Ectodermal cell (in vitro differentiated cells): ENCODE data around the gene GSG1.

Source experiments
- H3K27ac ChIP-seq: 2 replicates; pipeline ENCODE4 v1.7.0; 2013; ENCODE audit warnings: mild to moderate bottlenecking, low read depth, low read length; ENCODE audit not compliant: insufficient read depth, poor library complexity, severe bottlenecking
- H3K27me3 ChIP-seq: 2 replicates; pipeline ENCODE4 v1.7.0; 2013; ENCODE audit warnings: mild to moderate bottlenecking, low read length; ENCODE audit not compliant: insufficient read depth, control insufficient read depth, poor library complexity, severe bottlenecking
- H3K36me3 ChIP-seq: one replicate; pipeline ENCODE4 v1.7.0; 2013; ENCODE audit warnings: low read length; ENCODE audit not compliant: control insufficient read depth, insufficient read depth
- H3K4me1 ChIP-seq: one replicate; pipeline ENCODE4 v1.7.0; 2013; ENCODE audit warnings: low read length; ENCODE audit not compliant: control insufficient read depth, insufficient read depth
- H3K4me3 ChIP-seq: 2 replicates; pipeline ENCODE4 v1.7.0; 2013; ENCODE audit warnings: low read depth, low read length, control low read depth; ENCODE audit not compliant: insufficient read depth
- H3K9me3 ChIP-seq: 2 replicates; pipeline ENCODE4 v1.7.0; 2013; ENCODE audit warnings: mild to moderate bottlenecking, low read length, moderate library complexity; ENCODE audit not compliant: control insufficient read depth
- WGBS, 2 experiments: methylation state at CpG; one replicate each; pipeline ENCODE4 v1.1.7; 2013; ENCODE audit warnings: missing lambda C conversion rate in 2 of 2; 5-methylcytosine and 5-hydroxymethylcytosine counted together

The GSG1 gene

DNA sequence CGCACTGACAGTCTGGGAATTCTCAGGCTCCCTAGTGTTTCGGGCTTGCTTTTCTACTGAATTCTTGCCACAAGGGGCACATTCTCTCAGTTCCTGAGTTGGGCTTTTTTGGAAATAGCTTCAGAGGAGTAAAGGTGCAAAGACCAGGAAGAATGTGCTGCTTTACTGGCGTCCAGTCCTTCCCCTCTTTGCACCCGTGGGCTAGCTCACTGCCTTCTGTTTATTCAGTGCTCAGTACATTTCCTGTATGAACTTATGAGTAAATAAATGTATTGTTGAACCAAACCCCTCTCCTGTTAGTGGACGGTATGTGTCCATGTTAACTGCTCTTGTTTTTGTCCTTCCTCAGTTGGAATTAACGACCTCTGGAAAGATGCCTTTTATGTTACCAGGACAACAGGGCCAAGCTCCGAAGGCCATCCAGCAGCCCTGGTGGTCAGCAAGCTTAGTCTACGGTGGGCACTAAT is 24.0 kb downstream of the GSG1 start:
- H3K36me3 ChIP-seq: peaks cover 9% of the 10 kb centered on the region
- H3K9me3 ChIP-seq: no peaks in the 10 kb centered on the region
- H3K4me3 ChIP-seq: no peak overlapping the region
- H3K4me1 ChIP-seq: no peaks in the 10 kb centered on the region
- no peak overlapping the region for H3K27ac ChIP-seq
- no peaks in the 10 kb centered on the region for H3K27me3 ChIP-seq
- WGBS, 2 experiments: 75% methylated on average over 8 of the region's 8 CpGs

DNA sequence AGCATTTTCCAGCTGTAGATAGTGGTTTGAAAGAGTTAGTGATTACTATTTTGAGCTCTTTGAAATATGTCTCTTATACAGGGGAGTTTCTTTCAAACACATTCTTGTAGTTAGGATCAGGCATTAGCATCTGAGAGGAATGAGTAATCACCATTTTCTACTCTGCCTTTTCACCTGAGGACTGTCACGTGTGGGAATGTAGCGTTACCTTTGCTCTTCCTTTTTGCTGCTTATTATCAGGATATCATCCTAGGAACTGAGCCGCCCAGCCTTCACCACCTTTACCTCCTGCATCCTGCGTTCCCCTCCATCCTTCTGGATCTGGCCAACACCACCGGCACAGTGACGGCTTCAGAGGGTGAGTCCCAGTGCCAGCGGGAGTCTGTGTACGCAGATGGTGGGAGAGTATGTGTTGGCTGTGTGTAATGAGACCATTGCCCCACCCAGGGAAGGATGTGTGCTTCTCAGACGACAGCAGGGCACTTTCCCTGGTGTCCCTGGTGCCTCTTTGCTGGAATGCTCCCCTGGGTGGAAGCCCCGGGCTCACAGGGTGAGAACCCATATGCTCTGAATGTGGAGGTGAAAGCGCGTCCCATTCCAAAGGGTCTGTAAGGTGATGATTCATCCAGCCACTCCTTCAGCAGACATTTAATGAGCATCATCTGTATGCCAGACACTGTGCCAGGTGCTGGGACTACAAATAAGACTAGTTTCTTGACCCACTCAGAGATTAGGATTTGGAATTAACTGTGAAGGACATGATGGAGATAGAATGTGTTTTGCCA is 27.5 kb downstream of the GSG1 start:
- Histone ChIP-seq H3K4me3 (no peak overlapping the region), H3K9me3 (no peaks in the 10 kb centered on the region), H3K4me1 (no peaks in the 10 kb centered on the region), H3K36me3 (peaks cover 9% of the 10 kb centered on the region), H3K27ac (no peak overlapping the region), H3K27me3 (no peaks in the 10 kb centered on the region)
- 88% methylated on average over 12 of the region's 12 CpGs for WGBS, 2 experiments

DNA sequence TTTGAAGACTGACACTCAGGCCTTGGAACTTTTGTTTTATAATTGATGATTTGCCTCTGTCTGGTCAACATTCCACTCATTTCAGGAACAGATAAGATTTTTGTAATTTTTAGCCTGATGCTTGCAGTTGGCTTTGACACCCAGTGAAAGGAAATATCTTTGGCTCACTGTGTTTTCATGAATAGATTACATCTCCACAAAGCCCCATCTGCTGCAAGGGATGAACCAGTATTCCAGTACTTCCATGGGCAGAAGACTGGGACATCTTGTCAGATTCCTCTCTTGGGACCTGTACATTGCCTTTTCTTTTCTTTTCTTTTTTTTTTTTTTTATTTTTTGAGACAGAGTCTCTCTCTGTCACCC is 28.4 kb downstream of the GSG1 start:
- Histone ChIP-seq H3K4me1 (no peaks in the 10 kb centered on the region), H3K27ac (no peak overlapping the region), H3K4me3 (no peak overlapping the region), H3K36me3 (peaks cover 9% of the 10 kb centered on the region), H3K27me3 (no peaks in the 10 kb centered on the region), H3K9me3 (no peaks in the 10 kb centered on the region)

DNA sequence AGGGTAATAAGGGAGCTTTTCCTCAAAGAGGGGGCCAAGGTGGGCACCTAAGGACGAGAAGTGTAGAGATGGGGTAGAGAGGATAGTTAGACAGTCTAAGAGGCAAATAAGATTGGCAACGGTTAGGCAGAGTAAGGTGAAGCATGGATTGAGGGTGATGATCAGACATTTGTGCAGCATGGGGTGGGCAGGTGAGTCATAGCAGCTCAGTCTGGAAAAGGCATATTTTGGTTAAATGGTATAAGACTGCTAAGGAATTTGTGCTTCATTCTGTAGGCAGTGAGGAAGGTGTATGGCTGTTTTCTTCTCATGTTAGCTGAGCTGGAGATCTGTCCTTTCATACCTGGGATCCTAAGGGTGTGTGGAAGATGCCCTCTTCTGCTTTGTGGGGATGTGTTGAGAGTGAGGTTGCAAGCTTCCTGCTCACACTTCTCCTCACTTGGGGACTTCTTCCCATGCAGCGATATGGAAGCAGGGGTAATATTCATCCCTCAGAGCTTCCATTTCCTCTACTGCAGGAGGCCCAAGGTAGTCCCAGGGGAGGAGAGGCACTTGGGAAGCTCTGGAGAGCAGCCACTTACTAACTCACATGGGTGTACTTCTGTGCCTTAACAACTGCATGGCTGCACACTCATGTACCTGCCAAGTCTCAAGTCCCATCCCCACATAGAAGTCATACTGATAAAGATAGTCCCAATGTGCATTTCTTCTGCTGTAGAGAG is 28.9 kb downstream of the GSG1 start:
- Histone ChIP-seq H3K9me3 (no peaks in the 10 kb centered on the region), H3K27me3 (no peaks in the 10 kb centered on the region), H3K4me3 (no peak overlapping the region), H3K27ac (no peak overlapping the region), H3K4me1 (no peaks in the 10 kb centered on the region), H3K36me3 (peaks cover 9% of the 10 kb centered on the region)
- WGBS, 2 experiments: 95% methylated on average over 3 of the region's 3 CpGs

DNA sequence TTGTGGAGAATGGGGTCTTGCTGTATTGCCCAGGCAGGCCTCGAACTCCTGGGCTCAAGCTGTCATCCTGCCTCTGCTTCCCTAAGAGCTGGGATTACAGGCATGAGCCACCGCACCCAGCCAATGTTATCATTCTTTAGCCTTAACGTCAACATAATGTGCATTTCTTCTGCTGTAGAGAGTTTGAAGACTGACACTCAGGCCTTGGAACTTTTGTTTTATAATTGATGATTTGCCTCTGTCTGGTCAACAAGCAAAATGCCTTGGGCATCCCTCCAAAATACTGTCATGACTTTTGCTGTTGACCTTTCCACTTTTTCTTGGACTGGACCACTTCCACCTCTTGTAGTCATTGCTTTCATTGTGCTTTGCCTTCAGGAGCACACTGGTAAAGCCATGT is 30.3 kb downstream of the GSG1 start:
- no peaks in the 10 kb centered on the region for H3K4me1 ChIP-seq
- H3K36me3 ChIP-seq: peaks cover 10% of the 10 kb centered on the region
- no peak overlapping the region for H3K27ac ChIP-seq
- WGBS, 2 experiments: 98 to 99% methylated on average over 3 of the region's 3 CpGs
- H3K9me3 ChIP-seq: no peaks in the 10 kb centered on the region
- H3K27me3 ChIP-seq: no peaks in the 10 kb centered on the region
- H3K4me3 ChIP-seq: no peak overlapping the region

DNA sequence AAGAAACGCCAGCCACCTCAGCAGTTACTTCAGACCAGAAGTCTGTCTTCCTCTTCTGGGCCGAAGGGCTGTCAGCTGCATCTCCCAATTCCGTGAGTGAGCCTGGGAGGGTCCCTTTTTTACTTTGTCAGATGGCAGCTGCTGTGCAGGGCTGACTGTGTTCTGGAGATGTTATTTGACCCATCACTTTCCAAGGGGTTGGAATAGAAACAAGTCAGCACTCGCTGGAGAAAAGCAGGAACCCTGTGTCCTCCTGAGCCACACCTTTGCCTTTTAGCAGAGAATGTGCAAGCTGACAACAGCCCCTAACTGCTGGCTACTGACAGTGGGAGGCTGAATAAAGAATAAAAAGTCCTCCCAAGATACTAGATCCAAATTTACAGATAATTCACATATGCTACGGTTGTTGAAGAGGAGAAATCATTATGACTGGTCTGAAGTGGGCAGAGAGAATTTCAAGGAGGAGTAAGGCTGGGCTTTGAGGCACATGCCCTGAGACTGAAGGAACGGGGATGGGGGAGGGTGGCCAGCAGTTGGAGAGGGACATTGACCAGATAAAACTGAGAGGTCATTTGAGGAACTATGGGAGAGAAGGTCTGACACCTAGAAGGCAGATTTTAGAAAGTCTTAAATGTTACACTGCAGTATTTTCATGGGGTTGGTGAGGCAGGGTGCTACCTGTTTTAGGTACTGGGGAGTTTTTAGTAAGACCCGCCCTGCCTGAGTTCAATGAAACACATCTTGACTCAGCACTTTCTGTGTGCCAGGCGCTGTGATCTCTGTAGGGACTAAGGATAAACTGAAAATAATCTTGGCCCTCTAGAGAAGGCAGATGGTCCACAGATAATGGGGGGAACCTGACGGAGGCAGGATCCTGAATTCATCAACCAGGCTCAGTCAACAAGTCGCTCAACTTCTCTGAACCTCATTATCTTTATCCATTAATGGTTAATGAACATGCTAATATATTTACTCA is 31.9 kb downstream of the GSG1 start:
- Histone ChIP-seq H3K27ac (no peak overlapping the region), H3K4me1 (no peaks in the 10 kb centered on the region), H3K27me3 (no peaks in the 10 kb centered on the region), H3K36me3 (peaks cover 9% of the 10 kb centered on the region), H3K4me3 (no peak overlapping the region), H3K9me3 (no peaks in the 10 kb centered on the region)
- 85 to 86% methylated on average over 10 of the region's 10 CpGs for WGBS, 2 experiments

DNA sequence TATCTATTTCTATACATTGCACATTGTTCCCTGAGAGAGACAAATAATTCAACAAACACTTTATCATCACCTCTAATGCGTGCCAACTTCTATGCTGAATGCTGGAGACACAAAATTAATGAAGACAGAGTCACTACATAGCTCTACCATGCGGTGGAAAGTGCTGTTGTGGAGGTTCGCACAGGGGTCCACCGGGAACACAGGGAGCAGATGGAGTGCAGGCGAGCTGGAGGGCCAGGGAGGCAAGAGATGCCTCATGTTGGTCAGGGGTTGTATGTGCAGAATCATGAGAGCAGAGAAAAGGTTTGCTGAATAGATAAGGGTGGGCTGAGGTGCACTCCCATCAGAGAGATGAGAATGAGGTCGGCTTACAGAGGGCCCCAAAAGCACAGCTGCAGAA is 34.1 kb downstream of the GSG1 start:
- WGBS, 2 experiments: 95 to 96% methylated on average over 6 of the region's 6 CpGs

DNA sequence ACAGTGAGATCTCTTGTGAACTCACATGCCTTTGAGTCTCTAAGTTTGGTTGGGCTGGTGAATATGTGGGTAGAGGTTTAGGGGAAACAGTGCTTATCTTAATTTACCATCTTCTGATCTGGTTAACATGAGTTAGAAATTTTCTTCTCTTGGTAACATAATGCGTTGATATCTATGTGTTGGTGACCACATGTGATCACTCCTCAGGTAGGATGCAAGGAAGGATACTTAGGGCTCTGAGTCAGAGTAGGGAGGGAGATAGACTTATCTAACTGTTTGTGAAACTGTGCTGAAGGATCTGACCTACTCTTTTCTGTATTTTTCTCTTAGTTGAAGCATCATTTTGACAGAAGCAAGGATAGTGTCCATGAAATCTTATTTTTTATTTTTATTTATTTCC is 36.1 kb downstream of the GSG1 start:
- H3K4me1 ChIP-seq: no peaks in the 10 kb centered on the region
- H3K27ac ChIP-seq: no peak overlapping the region
- H3K4me3 ChIP-seq: no peak overlapping the region
- no peaks in the 10 kb centered on the region for H3K9me3 ChIP-seq
- no peaks in the 10 kb centered on the region for H3K27me3 ChIP-seq
- peaks cover 2% of the 10 kb centered on the region for H3K36me3 ChIP-seq
- 93 to 98% methylated on average over 1 of the region's 1 CpG for WGBS, 2 experiments

More for the DNA sequence above, 34.1 kb downstream of the GSG1 start:
- Histone ChIP-seq H3K27me3 (no peaks in the 10 kb centered on the region), H3K27ac (no peak overlapping the region), H3K4me3 (no peak overlapping the region), H3K9me3 (no peaks in the 10 kb centered on the region), H3K4me1 (no peaks in the 10 kb centered on the region), H3K36me3 (peaks cover 2% of the 10 kb centered on the region)

DNA sequence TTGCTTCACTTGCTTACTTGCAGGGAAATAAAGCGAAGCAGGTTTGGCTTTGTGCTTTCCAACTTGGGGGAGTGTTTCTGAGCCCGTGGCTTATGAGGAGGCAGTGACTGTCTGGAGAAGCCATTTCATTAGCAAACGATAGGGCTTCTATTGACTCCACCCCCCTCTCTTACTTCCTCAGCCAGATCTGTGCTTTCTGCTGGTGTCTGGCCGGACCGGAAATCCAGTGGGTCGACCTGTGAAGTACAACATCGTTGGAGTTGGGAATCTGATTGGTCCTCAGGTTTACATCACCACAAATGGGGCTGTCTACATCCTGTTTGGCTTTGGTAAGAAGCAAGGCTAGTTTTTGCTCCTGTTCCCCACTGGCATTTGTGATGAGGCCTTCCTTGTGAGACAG is 37.0 kb downstream of the GSG1 start:
- Histone ChIP-seq H3K27ac (no peak overlapping the region), H3K4me3 (no peak overlapping the region), H3K4me1 (no peaks in the 10 kb centered on the region), H3K27me3 (no peaks in the 10 kb centered on the region), H3K36me3 (peaks cover 2% of the 10 kb centered on the region), H3K9me3 (no peaks in the 10 kb centered on the region)
- WGBS, 2 experiments: 86 to 93% methylated on average over 7 of the region's 7 CpGs

DNA sequence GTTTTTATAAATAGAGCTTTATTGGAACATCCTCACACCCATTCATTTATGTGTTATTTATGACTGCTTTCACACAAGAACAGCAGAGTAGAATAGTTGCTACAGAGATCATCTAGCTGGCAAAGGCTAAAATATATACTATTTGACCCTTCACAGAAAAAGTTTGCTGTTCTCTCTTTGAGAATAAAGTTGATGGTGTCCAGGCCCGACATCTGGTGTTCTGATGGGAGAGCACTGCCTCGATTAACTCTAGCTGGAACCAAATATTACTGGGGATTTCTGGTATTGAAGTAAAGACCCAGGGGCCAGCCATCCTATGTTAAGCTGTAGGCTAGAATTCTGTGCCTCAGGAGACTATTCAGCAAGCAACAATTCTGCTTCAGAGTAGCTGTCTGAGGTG is 37.5 kb downstream of the GSG1 start:
- H3K27ac ChIP-seq: no peak overlapping the region
- H3K4me3 ChIP-seq: no peak overlapping the region
- H3K27me3 ChIP-seq: no peaks in the 10 kb centered on the region
- WGBS, 2 experiments: 92 to 93% methylated on average over 2 of the region's 2 CpGs
- peaks cover 2% of the 10 kb centered on the region for H3K36me3 ChIP-seq
- H3K4me1 ChIP-seq: no peaks in the 10 kb centered on the region
- H3K9me3 ChIP-seq: no peaks in the 10 kb centered on the region
